GM12891 (cell line): ENCODE data around the gene AHNAK2.

ENCODE experiments used
- PAX5 ChIP-seq: IDR thresholded peaks from 2 replicates; pipeline ENCODE4 v1.6.1; 2011; ENCODE audit warnings: low read length, moderate library complexity, mild to moderate bottlenecking; ENCODE audit not compliant: insufficient read depth, severe bottlenecking
- POLR2A ChIP-seq: IDR thresholded peaks from 2 replicates; pipeline ENCODE4 v1.6.1; 2011; ENCODE audit warnings: low read depth, low read length, control low read depth

DNA sequence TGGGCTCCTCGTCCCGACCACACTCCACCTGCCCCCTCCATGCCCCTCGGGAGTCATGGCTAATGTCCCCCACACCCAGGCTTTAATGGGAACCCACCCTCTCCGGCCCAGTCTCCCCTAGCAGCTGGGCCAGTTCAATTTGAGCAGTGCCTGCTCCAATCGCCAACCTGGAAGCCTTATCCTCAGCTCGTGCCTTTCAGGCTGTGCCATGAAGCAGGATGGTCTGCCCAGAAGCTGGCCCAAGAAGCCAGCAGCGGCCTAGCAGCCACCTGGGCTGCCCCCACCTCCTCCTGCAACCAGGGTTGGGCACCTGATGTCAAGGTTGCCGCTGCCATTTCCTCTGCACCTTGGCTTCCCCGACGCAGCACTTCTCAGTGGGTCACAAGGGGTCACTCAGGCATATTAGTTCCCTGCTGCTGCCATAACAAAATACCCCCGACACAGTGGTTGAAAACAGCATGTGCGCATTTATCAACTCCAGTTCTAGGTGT is 5.1 kb upstream of the AHNAK2 start:
- no peak for TF ChIP-seq POLR2A
- TF ChIP-seq PAX5, result no peak
